ENCODE data around the gene RAD51C.

DNA sequence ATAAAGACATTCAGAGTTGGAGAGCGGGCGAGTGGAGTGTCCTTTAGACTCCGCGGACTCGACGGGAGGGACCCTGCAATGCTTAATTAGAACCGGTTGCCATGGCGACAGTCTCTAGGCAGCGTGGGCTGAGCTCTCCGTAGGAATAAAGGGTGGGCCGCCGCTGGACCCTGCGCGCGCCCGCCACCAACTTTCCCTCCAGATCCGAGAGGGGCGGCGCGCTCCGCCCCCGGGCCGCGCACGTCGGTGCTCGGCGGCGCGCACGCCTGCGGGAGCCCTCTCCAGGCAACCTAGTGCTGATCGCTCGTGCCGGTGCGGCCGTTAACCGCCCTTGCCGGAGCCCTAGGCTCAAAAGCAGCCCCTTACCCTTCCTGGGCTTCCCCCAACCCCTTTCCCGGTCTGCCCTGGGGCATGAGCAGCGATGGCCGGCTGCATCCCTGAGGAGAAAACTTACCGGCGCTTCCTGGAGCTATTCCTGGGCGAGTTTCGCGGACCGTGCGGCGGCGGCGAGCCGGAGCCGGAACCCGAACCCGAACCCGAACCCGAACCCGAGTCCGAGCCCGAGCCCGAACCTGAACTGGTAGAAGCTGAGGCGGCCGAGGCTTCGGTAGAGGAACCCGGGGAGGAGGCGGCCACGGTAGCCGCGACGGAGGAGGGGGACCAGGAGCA lies 63.3 kb downstream of the RAD51C start, which contains the start of gene PPM1E:
- TF ChIP-seq, protein P1, sequence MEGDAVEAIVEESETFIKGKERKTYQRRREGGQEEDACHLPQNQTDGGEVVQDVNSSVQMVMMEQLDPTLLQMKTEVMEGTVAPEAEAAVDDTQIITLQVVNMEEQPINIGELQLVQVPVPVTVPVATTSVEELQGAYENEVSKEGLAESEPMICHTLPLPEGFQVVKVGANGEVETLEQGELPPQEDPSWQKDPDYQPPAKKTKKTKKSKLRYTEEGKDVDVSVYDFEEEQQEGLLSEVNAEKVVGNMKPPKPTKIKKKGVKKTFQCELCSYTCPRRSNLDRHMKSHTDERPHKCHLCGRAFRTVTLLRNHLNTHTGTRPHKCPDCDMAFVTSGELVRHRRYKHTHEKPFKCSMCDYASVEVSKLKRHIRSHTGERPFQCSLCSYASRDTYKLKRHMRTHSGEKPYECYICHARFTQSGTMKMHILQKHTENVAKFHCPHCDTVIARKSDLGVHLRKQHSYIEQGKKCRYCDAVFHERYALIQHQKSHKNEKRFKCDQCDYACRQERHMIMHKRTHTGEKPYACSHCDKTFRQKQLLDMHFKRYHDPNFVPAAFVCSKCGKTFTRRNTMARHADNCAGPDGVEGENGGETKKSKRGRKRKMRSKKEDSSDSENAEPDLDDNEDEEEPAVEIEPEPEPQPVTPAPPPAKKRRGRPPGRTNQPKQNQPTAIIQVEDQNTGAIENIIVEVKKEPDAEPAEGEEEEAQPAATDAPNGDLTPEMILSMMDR (conservative IDR thresholded peaks at IDR 0.05; ENCODE audit: low read length), result no peak
- TF ChIP-seq EZH2phosphoT487 (IDR thresholded peaks at IDR 0.05; ENCODE audit: borderline replicate concordance, low read depth, low read length), result no peak

All from OCI-LY7 (cell line).